ENCODE results near the gene SENP5. TPM values are rescaled to one million over a fixed set of nuclear protein-coding genes. Genes with fewer than 3 reads are reported as not detected.

SENP5 gene
- total RNA-seq, 1 donor from 2014 or later: 19.7 TPM

DNA sequence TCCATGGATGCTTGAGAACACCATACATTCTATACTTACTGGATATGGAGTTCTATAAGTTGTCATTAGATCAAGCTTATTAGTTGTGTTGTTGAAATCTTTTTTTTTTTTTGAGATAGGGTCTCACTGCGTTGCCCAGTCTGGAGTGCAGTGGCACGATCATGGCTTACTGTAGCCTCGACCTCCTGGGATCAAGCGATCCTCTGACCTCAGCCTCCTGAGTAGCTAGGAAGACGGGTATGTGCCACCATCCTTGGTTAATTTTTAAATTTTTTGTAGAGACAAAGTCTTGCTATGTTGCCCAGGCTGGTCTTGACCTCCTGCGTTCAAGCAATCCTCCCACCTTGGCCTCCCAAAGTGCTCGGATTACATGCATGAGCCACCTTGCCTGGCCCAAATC, 87.1 kb downstream of the SENP5 start:
- no peak overlapping the region for H3K4me3 ChIP-seq (ENCODE audit: low read depth, low read length)
- TF ChIP-seq, protein P1, sequence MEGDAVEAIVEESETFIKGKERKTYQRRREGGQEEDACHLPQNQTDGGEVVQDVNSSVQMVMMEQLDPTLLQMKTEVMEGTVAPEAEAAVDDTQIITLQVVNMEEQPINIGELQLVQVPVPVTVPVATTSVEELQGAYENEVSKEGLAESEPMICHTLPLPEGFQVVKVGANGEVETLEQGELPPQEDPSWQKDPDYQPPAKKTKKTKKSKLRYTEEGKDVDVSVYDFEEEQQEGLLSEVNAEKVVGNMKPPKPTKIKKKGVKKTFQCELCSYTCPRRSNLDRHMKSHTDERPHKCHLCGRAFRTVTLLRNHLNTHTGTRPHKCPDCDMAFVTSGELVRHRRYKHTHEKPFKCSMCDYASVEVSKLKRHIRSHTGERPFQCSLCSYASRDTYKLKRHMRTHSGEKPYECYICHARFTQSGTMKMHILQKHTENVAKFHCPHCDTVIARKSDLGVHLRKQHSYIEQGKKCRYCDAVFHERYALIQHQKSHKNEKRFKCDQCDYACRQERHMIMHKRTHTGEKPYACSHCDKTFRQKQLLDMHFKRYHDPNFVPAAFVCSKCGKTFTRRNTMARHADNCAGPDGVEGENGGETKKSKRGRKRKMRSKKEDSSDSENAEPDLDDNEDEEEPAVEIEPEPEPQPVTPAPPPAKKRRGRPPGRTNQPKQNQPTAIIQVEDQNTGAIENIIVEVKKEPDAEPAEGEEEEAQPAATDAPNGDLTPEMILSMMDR (conservative IDR thresholded peaks at IDR 0.05; ENCODE audit: low read depth, low read length): no peak
- DNase-seq (ENCODE audit: low read depth): no peak

DNA sequence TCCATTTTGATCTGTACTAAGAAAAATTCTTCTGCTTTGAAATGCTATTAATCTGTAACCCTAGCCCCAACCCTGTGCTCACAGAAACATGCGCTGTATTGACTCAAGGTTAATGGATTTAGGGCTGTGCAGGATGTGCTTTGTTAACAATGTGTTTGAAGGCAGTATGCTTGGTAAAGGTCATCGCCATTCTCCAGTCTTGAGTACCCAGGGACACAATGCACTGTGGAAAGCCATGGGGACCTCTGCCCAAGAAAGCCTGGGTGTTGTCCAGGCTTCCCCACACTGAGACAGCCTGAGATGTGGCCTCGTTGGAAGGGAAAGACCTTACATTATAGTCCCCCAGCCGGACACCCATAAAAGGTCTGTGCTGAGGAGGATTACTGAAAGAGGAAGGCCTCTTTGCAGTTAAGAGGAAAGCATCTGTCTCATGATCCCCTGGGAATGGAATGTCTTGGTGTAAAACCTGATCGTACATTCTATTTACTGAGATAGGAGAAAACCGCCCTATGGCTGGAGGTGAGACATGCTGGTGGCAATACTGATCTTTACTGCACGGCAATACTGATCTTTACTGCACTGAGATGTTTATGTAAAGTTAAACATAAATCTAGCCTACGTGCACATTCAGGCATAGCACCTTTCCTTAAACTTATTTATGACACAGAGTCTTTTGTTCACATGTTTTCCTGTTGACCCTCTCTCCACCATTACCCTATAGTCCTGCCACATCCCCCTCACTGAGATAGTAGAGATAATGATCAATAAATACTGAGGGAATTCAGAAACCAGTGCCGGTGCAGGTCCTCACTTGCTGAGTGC, 94.6 kb downstream of the SENP5 start:
- TF ChIP-seq, protein P1 (conservative IDR thresholded peaks at IDR 0.05; ENCODE audit: low read depth, low read length): no peak
- no peak for DNase-seq (ENCODE audit: low read depth)
- no peak overlapping the region for H3K4me3 ChIP-seq (ENCODE audit: low read depth, low read length)

DNA sequence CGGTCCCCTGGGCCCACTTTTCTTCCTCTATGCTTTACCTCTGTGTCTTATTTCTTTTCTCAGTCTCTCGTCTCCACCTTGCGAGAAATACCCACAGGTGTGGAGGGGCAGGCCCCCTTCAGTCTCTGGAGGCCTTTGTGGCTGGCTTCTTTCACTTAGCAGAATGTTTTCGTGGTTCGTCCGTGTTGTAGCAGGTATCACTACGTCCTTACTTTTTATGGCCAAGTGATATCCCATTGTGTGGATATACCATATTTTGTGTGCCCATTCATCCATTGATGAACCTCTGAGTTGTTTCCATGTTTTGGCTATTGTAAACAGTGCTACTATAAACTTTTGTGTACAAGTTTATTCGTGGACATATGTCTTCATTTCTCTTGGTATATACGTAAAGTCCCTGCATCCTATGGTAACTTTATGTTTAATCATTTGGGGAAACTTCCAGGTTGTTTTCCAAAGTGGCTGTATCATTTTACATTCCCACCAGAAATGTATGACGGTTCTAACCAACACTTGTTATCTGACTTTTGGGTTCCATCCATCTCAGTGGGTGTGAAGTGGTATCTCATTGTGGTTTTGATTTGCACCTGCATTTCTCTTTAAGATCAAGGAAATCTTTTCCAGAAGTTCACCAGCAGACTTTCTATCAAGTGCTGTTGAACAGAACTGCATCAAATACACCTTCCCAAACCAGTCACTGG, 95.4 kb downstream of the SENP5 start:
- DNase-seq (ENCODE audit: low read depth): no peak
- no peak overlapping the region for H3K4me3 ChIP-seq (ENCODE audit: low read depth, low read length)
- TF ChIP-seq, protein P1 (conservative IDR thresholded peaks at IDR 0.05; ENCODE audit: low read depth, low read length): no peak

DNA sequence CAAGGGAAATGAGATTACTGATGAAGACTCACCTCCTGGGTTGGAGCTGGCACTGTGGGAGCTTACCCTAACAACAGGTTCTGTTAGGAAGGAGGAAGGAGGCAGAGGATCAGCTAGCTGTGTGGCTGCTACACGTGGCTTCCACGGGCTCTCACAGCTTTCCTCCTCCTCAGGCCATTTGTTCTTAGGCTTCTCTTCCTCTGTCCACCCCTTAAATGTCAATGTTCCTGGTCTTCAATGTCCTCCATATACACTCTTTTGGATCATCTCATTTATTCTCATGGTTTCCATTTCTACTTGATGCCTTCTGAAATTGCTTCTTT, 95.9 kb downstream of the SENP5 start:
- H3K4me3 ChIP-seq (ENCODE audit: low read depth, low read length): no peak overlapping the region
- TF ChIP-seq, protein P1 (conservative IDR thresholded peaks at IDR 0.05; ENCODE audit: low read depth, low read length): no peak
- no peak for DNase-seq (ENCODE audit: low read depth)

DNA sequence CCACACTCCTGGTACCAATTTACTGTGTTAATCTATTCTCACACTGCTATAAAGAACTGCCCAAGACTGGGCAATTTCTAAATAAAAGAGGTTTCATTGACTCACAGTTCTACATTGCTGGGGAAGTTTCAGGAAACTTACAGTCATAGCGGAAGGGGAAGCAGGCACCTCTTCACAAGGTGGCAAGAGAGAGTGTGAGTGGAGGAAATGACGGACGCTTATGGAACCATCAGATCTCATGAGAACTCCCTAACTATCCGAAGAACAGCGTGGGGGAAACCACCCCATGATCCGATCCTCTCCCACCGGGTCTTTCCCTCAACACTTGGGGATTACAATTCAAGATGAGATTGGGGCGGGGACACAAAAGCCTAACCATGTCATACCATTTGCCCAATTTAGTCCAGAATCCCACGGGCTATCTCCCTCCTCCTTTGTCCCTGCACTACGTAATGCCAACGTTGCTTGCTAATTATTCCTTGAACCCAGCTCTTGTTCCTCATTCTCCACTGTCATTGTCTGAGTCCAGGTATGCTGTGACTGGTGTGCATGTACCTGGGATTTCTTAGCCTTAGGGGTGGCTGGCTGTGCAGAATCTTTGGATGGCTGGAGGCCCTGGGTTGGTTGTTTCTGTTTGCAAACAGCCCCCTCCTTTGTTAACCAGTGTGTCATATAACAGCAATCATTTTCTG, 97.5 kb downstream of the SENP5 start:
- no peak overlapping the region for H3K4me3 ChIP-seq (ENCODE audit: low read depth, low read length)
- TF ChIP-seq, protein P1 (conservative IDR thresholded peaks at IDR 0.05; ENCODE audit: low read depth, low read length): no peak
- no peak for DNase-seq (ENCODE audit: low read depth)

DNA sequence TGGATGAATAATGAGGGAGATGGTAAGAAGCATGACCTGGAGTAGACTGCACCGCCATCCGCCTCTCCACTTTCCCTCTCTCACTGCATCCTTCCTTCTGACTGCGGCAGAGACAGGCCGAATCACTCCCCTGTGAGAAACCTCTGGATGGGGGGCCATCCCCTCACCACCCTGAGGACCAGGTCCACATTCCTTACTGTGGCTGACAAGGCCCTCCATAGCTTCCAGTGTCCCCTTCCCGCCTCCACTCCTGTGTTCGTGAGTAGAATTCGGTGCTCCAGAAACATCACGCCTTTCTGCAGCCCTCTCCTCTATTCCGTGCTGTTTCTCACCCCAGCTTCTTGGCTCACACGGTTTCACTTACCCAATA, 98.1 kb downstream of the SENP5 start:
- DNase-seq (ENCODE audit: low read depth): no peak
- no peak overlapping the region for H3K4me3 ChIP-seq (ENCODE audit: low read depth, low read length)
- TF ChIP-seq, protein P1 (conservative IDR thresholded peaks at IDR 0.05; ENCODE audit: low read depth, low read length): no peak
